Ishikawa (cell line): ENCODE results near the gene CCL14.

Experiments
- EP300 ChIP-seq: IDR thresholded peaks from 2 replicates; pipeline ENCODE4 v1.6.1; 2012; ENCODE audit warnings: borderline replicate concordance
- FOXM1 ChIP-seq: IDR thresholded peaks from 2 replicates; pipeline ENCODE4 v1.6.1; 2012; ENCODE audit warnings: low read depth, borderline replicate concordance
- NFIC ChIP-seq: IDR thresholded peaks from 2 replicates; pipeline ENCODE4 v1.6.1; 2012
- RAD21 ChIP-seq: IDR thresholded peaks from 2 replicates; pipeline ENCODE4 v1.6.1; 2012; ENCODE audit warnings: low read depth
- TAF1 ChIP-seq: IDR thresholded peaks from 2 replicates; pipeline ENCODE4 v1.6.1; 2012; ENCODE audit warnings: low read depth, mild to moderate bottlenecking
- TCF12 ChIP-seq: IDR thresholded peaks from 2 replicates; pipeline ENCODE4 v1.6.1; 2012; ENCODE audit warnings: low read depth
- YY1 ChIP-seq: IDR thresholded peaks from 2 replicates; pipeline ENCODE4 v1.6.1; 2012; ENCODE audit warnings: low read depth
- ZBTB7A ChIP-seq: IDR thresholded peaks from 2 replicates; pipeline ENCODE4 v1.6.1; 2012; ENCODE audit warnings: low read depth
- TF ChIP-seq, protein P1 (sequence below): IDR thresholded peaks from 2 replicates; pipeline ENCODE4 v1.6.1; 2012
- TF ChIP-seq, protein P2 (sequence below): IDR thresholded peaks from 2 replicates; pipeline ENCODE4 v1.6.1; 2012; ENCODE audit warnings: low read depth, mild to moderate bottlenecking
- TF ChIP-seq, protein P3 (sequence below): IDR thresholded peaks from 2 replicates; pipeline ENCODE4 v1.6.1; 2012

DNA sequence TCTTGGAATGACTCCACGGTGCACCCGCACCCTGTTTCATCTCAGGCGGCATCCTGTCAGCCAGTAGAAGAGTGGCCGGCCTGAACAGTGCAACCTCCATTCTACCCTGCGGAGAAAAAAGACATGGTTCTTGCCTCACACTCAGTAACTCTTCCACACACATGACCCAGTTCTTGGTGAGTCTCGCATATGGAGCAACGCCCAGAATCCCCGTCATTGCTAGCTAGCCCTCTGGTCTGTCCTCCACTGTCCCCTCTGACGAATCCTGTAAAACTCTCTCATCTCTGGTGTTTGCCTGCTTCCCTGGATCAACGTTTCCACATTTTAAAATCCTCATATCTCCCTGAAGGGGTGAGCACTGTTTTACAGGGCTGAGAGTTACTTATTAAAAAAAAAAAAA lies 51.8 kb downstream of the CCL14 start:
- TF ChIP-seq YY1, result no peak
- no peak for TF ChIP-seq TCF12
- TF ChIP-seq, protein P1, sequence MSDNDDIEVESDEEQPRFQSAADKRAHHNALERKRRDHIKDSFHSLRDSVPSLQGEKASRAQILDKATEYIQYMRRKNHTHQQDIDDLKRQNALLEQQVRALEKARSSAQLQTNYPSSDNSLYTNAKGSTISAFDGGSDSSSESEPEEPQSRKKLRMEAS, result no peak
- TF ChIP-seq, protein P2, sequence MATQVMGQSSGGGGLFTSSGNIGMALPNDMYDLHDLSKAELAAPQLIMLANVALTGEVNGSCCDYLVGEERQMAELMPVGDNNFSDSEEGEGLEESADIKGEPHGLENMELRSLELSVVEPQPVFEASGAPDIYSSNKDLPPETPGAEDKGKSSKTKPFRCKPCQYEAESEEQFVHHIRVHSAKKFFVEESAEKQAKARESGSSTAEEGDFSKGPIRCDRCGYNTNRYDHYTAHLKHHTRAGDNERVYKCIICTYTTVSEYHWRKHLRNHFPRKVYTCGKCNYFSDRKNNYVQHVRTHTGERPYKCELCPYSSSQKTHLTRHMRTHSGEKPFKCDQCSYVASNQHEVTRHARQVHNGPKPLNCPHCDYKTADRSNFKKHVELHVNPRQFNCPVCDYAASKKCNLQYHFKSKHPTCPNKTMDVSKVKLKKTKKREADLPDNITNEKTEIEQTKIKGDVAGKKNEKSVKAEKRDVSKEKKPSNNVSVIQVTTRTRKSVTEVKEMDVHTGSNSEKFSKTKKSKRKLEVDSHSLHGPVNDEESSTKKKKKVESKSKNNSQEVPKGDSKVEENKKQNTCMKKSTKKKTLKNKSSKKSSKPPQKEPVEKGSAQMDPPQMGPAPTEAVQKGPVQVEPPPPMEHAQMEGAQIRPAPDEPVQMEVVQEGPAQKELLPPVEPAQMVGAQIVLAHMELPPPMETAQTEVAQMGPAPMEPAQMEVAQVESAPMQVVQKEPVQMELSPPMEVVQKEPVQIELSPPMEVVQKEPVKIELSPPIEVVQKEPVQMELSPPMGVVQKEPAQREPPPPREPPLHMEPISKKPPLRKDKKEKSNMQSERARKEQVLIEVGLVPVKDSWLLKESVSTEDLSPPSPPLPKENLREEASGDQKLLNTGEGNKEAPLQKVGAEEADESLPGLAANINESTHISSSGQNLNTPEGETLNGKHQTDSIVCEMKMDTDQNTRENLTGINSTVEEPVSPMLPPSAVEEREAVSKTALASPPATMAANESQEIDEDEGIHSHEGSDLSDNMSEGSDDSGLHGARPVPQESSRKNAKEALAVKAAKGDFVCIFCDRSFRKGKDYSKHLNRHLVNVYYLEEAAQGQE, result no peak
- TF ChIP-seq NFIC, result no peak
- TF ChIP-seq EP300, result no peak
- TF ChIP-seq, protein P3, sequence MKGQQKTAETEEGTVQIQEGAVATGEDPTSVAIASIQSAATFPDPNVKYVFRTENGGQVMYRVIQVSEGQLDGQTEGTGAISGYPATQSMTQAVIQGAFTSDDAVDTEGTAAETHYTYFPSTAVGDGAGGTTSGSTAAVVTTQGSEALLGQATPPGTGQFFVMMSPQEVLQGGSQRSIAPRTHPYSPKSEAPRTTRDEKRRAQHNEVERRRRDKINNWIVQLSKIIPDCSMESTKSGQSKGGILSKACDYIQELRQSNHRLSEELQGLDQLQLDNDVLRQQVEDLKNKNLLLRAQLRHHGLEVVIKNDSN, result no peak
- TF ChIP-seq TAF1, result no peak
- TF ChIP-seq ZBTB7A, result no peak
- TF ChIP-seq RAD21, result no peak
- TF ChIP-seq FOXM1, result no peak
